Uterus (tissue), 4 donors: ENCODE measurements around the gene HOXD8. TPM values are rescaled to one million over a fixed set of nuclear protein-coding genes. Genes with fewer than 3 reads are reported as not detected.

Experiments
- DNase-seq, 2 donors: peaks; one replicate each; pipeline ENCODE4 v3.0.0-alpha.2; 2019 to 2020
- H3K27ac ChIP-seq, 2 donors: fragments of 200-600 bp; sonication (generic); 1 replicate in 1 of 2; 2 replicates in 1 of 2; pipeline ENCODE4 v1.5.1; 2016 to 2018
- H3K27me3 ChIP-seq, 2 donors: fragments of 200-600 bp; sonication (generic); one replicate each; pipeline ENCODE4 v1.5.1; 2018 to 2019; ENCODE audit warnings: control low read depth in 1 of 2
- H3K36me3 ChIP-seq, 2 donors: fragments of 200-600 bp; sonication (generic); one replicate each; pipeline ENCODE4 v1.5.1; 2019; ENCODE audit warnings: control low read depth in 1 of 2
- H3K4me1 ChIP-seq, 2 donors: fragments of 200-600 bp; sonication (generic); one replicate each; pipeline ENCODE4 v1.5.1; 2018 to 2019; ENCODE audit warnings: control low read depth in 1 of 2
- H3K4me3 ChIP-seq, 2 donors: fragments of 200-600 bp; sonication (generic); 1 replicate in 1 of 2; 2 replicates in 1 of 2; pipeline ENCODE4 v1.5.1; 2018 to 2019; ENCODE audit warnings: mild to moderate bottlenecking in 1 of 2
- H3K9me3 ChIP-seq, 2 donors: fragments of 200-600 bp; sonication (generic); one replicate each; pipeline ENCODE4 v1.5.1; 2019; ENCODE audit warnings: control low read depth in 1 of 2
- CTCF ChIP-seq, 4 experiments: fragments of 200-600 bp in 2 of 4; fragments of 450-650 bp in 2 of 4; sonication (generic) in 2 of 4; IDR thresholded peaks; one replicate each; pipeline ENCODE4 v1.5.1; 2016 to 2019; ENCODE audit warnings: antibody characterized with exemption in 4 of 4, mild to moderate bottlenecking in 2 of 4, moderate library complexity in 1 of 4
- POLR2A ChIP-seq, 2 donors: fragments of 450-650 bp; IDR thresholded peaks; one replicate each; pipeline ENCODE4 v1.6.1; 2016; ENCODE audit warnings: antibody characterized with exemption in 2 of 2, mild to moderate bottlenecking in 1 of 2, moderate library complexity in 1 of 2
- intact Hi-C: fragments of 100-400 bp; cut with DNase I; formaldehyde crosslinking; loops from one replicate; pipeline ENCODE4 v1.15.1; 2023; ENCODE audit warnings: low total_unique reads
- total RNA-seq, 4 donors: library from RNA; depleted of rRNA in 3 of 4; stranded (reverse); fragments of >200 nt in 3 of 4; gene quantifications; one replicate each; pipeline versions ENCODE4 v1.1.0 to v1.2.4, GENCODE V29; 2014 to 2023
- donor health status: DM: yes; HTN: yes; CAD: no.

The HOXD8 gene
- total RNA-seq, 4 donors from 2014 or later, result 25.8 to 75.6 (median 48.0) TPM

- H3K4me1 ChIP-seq, result no peaks in the 10 kb centered on the region
- no peaks in the 10 kb centered on the region for H3K36me3 ChIP-seq
- no peak for TF ChIP-seq POLR2A (IDR thresholded peaks at IDR 0.05)
- TF ChIP-seq CTCF (IDR thresholded peaks at IDR 0.05), result no peak
- H3K9me3 ChIP-seq, result no peaks in the 10 kb centered on the region
- H3K4me3 ChIP-seq, result no peak overlapping the region
- no peaks in the 10 kb centered on the region for H3K27me3 ChIP-seq
- no peak for DNase-seq
- intact Hi-C loops, result no loop called here
- peak overlapping the region; percentile 82 to 83 for H3K27ac ChIP-seq
These were observed 26.8 kb downstream of the HOXD8 start for GRCh38 chr2:176156301-176156806.

- intact Hi-C loops, result no loop called here
- DNase-seq, result no peak
- Histone ChIP-seq H3K27me3 (no peaks in the 10 kb centered on the region), H3K27ac (peak within 1 kb of the TSS; percentile 82 to 83), H3K36me3 (no peaks in the 10 kb centered on the region), H3K9me3 (no peaks in the 10 kb centered on the region), H3K4me1 (no peaks in the 10 kb centered on the region), H3K4me3 (peak within 1 kb of the TSS; percentile 6 to 38)
- TF ChIP-seq CTCF (IDR thresholded peaks at IDR 0.05) (no peak), POLR2A (IDR thresholded peaks at IDR 0.05) (no peak)
These were observed 27.4 kb downstream of the HOXD8 start, which contains the start of gene HOXD3 for GRCh38 chr2:176156807-176157498. TSS of gene HOXD3 (plus strand) at chr2:176157307. CDS start at chr2:176169115, 11,808 bp downstream.

GRCh38 chr2:176157499-176158185 lies 28.1 kb downstream of the HOXD8 start:
- H3K36me3 ChIP-seq, result no peaks in the 10 kb centered on the region
- no peaks in the 10 kb centered on the region for H3K4me1 ChIP-seq
- peak overlapping the region; percentile 6 to 38 for H3K4me3 ChIP-seq
- TF ChIP-seq CTCF (IDR thresholded peaks at IDR 0.05) (no peak), POLR2A (IDR thresholded peaks at IDR 0.05) (no peak)
- no peaks in the 10 kb centered on the region for H3K27me3 ChIP-seq
- no peak for DNase-seq
- intact Hi-C loops, result no loop called here
- no peaks in the 10 kb centered on the region for H3K9me3 ChIP-seq
- H3K27ac ChIP-seq, result peak overlapping the region; percentile 82 to 83

GRCh38 chr2:176158186-176158591 lies 28.7 kb downstream of the HOXD8 start:
- intact Hi-C loops, result no loop called here
- no peaks in the 10 kb centered on the region for H3K9me3 ChIP-seq

More at GRCh38 chr2:176158186-176158591, 28.7 kb downstream of the HOXD8 start:
- no peaks in the 10 kb centered on the region for H3K27me3 ChIP-seq
- TF ChIP-seq CTCF (IDR thresholded peaks at IDR 0.05) (no peak), POLR2A (IDR thresholded peaks at IDR 0.05) (no peak)
- H3K27ac ChIP-seq, result peak overlapping the region; percentile 82 to 83
- no peaks in the 10 kb centered on the region for H3K4me1 ChIP-seq
- peak overlapping the region; percentile 6 to 38 for H3K4me3 ChIP-seq
- no peak for DNase-seq
- no peaks in the 10 kb centered on the region for H3K36me3 ChIP-seq
